ENCODE measurements around the gene PARD3B. TPM values are rescaled to one million over a fixed set of nuclear protein-coding genes. Genes with fewer than 3 reads are reported as not detected.

PARD3B gene
- total and polyA plus RNA-seq, 2 of the 4 experiments (the other 2 are of a cell fraction): 3.3 to 15.6 TPM

- no CpG with 5 or more reads among the region's 6 CpGs for WGBS, 2 experiments (ENCODE audit: extremely low coverage in 2 of 2, insufficient read length in 1 of 2)
Measured at GRCh38 chr2:205637779-205638503, 1092.7 kb downstream of the PARD3B start.

More at GRCh38 chr2:205637779-205638503, 1092.7 kb downstream of the PARD3B start:
- H3K18ac ChIP-seq (ENCODE audit: low read depth, low read length): no peak overlapping the region
- H3K4me1 ChIP-seq (ENCODE audit: control insufficient read depth, insufficient read depth, low read length): peaks cover 1% of the 10 kb centered on the region; the same call in 1 of the 2 replicates
- H3K9me1 ChIP-seq (ENCODE audit: insufficient read depth, low read length): no peaks in the 10 kb centered on the region
- no peak overlapping the region; the same call in 1 of the 2 replicates for H2AK5ac ChIP-seq (ENCODE audit: low read depth, low read length)
- no peak overlapping the region for H2BK5ac ChIP-seq (ENCODE audit: low read depth, low read length, poor library complexity, severe bottlenecking)
- DNase-seq (no peak), ATAC-seq (ENCODE audit: low read depth) (no peak)
- no peak overlapping the region for H4K91ac ChIP-seq (ENCODE audit: insufficient read depth, low read depth, low read length)
- CTCF ChIA-PET: no interaction called here
- dilution Hi-C loops (cut with HindIII; ENCODE audit: low sequenced_read_pairs, unreplicated experiment) (no loop called here), intact Hi-C loops (cut with micrococcal nuclease) (no loop called here), in situ Hi-C loops (cut with MboI; ENCODE audit: low sequenced_read_pairs) (loop anchor here (25.0 kb wide), 1 partner anchor 101 kb away; no protein-coding TSS in a partner anchor)
- no peak overlapping the region for H2AK9ac ChIP-seq (replicated peaks; ENCODE audit: low read depth, low read length, poor library complexity)
- no peak overlapping the region for H3K4me2 ChIP-seq (ENCODE audit: low read depth, low read length)
- no peak overlapping the region for H4K5ac ChIP-seq (ENCODE audit: low read depth, low read length)
- no peaks in the 10 kb centered on the region for H3K27me3 ChIP-seq (ENCODE audit: control insufficient read depth, insufficient read depth, low read length)
- TF ChIP-seq RFX5 (IDR thresholded peaks at IDR 0.05; ENCODE audit: low read depth, low read length): no peak
- TF ChIP-seq SMC3 (IDR thresholded peaks at IDR 0.05; ENCODE audit: low read depth, low read length): no peak
- TF ChIP-seq CEBPB (IDR thresholded peaks at IDR 0.05; ENCODE audit: low read depth, low read length): no peak
- no peak for TF ChIP-seq FOS (IDR thresholded peaks at IDR 0.05; ENCODE audit: low read depth, low read length)
- no peak for TF ChIP-seq CHD1 (IDR thresholded peaks at IDR 0.05; ENCODE audit: low read depth, low read length)
- TF ChIP-seq BHLHE40 (IDR thresholded peaks at IDR 0.05; ENCODE audit: low read depth, low read length): no peak
- TF ChIP-seq CTCF (conservative IDR thresholded peaks at IDR 0.05; ENCODE audit: low read depth, low read length): no peak
- no peak overlapping the region for H2AFZ ChIP-seq (replicated peaks; ENCODE audit: low read length, poor library complexity)
- H3K4ac ChIP-seq (ENCODE audit: low read depth, low read length): no peak overlapping the region
- no peaks in the 10 kb centered on the region for H4K20me1 ChIP-seq (ENCODE audit: insufficient read depth, low read length)
- no peaks in the 10 kb centered on the region for H3K36me3 ChIP-seq (ENCODE audit: control insufficient read depth, insufficient read depth, low read length)
- H3K56ac ChIP-seq (ENCODE audit: extremely low read depth, insufficient read depth, low read length): no peak overlapping the region
- H3K14ac ChIP-seq (replicated peaks; ENCODE audit: low read depth, low read length): no peak overlapping the region
- H2BK20ac ChIP-seq (ENCODE audit: low read depth, low read length): no peak overlapping the region
- H2BK120ac ChIP-seq (ENCODE audit: low read depth, low read length): no peak overlapping the region
- BruUV-seq (replicated peaks): no TSS peak
- POLR2A ChIA-PET (ENCODE audit: unreplicated experiment): no interaction called here
- H3K79me1 ChIP-seq (ENCODE audit: low read depth in 1 of 2, low read length in 2 of 2): no peaks in the 10 kb centered on the region
- no peak overlapping the region for H3K23ac ChIP-seq (ENCODE audit: low read depth, low read length)
- H3K27ac ChIP-seq (ENCODE audit: insufficient read depth, low read length): no peak overlapping the region
- H3K9me3 ChIP-seq (ENCODE audit: control insufficient read depth, insufficient read depth, low read length): peaks cover 5% of the 10 kb centered on the region; the same call in 1 of the 2 replicates
- H4K8ac ChIP-seq (ENCODE audit: low read depth in 2 of 2, low read length in 2 of 2): no peak overlapping the region
- H2BK15ac ChIP-seq (ENCODE audit: low read depth, low read length): no peak overlapping the region
- no peak overlapping the region for H3K4me3 ChIP-seq (ENCODE audit: insufficient read depth, low read depth, low read length)
- no peak overlapping the region for H3K9ac ChIP-seq (ENCODE audit: low read depth, low read length)
